GM10266 (cell line): ENCODE data around the gene RASAL3.
"Not testable (repeated sequence)": the region's sequence is repeated elsewhere in the genome, so short reads cannot be mapped to it uniquely, and the experiment has no call there.

Experiments
- DNase-seq: peaks from one replicate; pipeline ENCODE4 v3.0.0; 2012; ENCODE audit errors: extremely low spot score
- TF ChIP-seq, protein P1 (sequence below): IDR thresholded peaks from 2 replicates; pipeline ENCODE4 v1.5.1; 2012; ENCODE audit warnings: mild to moderate bottlenecking, low read depth; ENCODE audit not compliant: control insufficient read depth, insufficient read depth; ENCODE audit errors: missing control alignments

The RASAL3 gene

DNA sequence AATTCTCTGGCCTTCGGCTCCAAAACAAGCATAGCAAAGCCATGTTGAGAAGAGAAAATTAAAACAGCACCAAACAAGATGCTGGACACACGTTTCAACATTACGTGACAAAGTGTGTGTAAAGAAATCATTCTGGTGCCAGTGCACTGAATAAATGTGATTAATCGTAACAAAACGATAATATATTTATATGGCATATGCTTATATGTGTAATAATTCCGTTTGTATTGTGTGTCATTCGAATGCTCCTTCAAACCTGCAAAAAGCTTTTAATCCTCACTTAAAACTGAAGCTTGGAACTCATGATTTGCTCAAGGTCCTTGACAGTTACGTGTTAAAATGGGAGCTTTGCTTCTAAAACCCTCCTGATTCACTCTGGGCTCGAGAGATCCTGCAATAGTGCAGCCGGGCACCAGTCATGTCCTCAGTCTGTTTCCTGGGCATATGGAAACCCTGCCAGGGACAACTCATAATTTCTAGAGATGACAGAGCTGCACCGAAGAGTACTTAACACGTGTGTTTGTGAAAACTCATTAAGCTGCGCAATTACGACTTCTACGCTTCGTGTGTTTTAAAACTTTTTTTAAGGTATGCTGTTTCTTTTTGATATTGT, 44.8 kb downstream of the RASAL3 start:
- DNase-seq, result no peak
- TF ChIP-seq, protein P1, sequence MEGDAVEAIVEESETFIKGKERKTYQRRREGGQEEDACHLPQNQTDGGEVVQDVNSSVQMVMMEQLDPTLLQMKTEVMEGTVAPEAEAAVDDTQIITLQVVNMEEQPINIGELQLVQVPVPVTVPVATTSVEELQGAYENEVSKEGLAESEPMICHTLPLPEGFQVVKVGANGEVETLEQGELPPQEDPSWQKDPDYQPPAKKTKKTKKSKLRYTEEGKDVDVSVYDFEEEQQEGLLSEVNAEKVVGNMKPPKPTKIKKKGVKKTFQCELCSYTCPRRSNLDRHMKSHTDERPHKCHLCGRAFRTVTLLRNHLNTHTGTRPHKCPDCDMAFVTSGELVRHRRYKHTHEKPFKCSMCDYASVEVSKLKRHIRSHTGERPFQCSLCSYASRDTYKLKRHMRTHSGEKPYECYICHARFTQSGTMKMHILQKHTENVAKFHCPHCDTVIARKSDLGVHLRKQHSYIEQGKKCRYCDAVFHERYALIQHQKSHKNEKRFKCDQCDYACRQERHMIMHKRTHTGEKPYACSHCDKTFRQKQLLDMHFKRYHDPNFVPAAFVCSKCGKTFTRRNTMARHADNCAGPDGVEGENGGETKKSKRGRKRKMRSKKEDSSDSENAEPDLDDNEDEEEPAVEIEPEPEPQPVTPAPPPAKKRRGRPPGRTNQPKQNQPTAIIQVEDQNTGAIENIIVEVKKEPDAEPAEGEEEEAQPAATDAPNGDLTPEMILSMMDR, result no peak

DNA sequence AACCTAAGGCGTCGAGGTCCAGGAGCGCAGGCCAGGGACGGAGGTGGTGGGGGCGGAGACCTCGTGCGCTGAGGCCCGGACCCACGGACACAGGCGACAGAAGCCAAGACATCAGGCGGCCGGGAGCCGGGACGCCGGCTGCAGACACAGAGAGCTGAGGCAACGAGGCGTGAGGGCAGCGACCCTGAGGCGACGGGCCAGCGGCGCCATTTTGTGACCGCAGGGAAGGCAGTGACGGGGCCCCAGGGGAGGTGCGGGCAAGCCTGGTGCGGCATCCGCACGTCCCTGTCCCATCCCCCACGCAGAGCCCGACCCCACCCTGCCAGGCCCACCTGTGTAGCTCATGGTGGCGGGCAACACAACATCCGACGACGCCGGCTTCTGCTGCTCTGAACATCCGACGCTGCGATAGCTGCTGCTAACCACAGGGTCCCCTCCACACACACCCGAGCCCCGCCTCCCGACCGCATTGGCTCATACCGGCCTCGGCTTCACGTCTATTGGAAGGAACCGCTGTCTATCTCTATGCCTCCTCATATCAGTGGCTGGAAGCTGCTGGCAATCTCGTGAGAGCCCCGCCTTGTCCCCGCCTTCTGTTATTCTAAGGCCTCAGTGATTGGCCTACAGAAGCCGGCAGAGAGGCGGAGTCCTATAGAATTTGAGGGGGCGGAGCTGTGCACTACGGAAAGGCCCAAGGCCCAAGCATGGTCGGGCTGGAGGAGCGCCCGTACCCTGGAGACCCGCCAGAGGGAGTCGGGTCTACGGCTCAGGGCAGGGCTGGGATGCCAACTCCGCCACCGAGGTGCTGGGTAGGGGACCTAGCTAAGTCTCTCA, 45.5 kb downstream of the RASAL3 start, which contains the start of gene AKAP8L:
Gene AKAP8L, minus strand, starts transcription at position 410 of the 834 bp plus-strand sequence. Its CDS starts 65 bp downstream, at position 345.
- peak; percentile 99 for DNase-seq
- TF ChIP-seq, protein P1, result peak; percentile 82

DNA sequence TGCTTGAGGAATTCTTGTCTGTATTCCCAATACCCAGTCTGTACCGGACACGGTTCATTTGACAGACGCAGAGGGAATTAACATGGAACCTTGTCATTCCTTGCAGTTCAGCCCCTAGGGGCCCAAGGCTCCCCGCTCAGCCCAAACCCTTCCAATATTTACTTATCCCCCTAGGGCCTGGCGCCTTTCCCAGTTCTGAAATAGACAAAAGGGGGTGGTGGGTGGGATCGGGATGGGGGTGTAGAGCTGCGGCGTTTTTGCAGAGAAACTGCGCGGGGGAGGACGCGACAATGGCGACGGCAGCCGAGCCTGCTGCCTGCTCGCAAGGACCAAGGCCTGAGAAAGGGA, 46.1 kb downstream of the RASAL3 start:
- no peak for DNase-seq
- TF ChIP-seq, protein P1, result no peak

DNA sequence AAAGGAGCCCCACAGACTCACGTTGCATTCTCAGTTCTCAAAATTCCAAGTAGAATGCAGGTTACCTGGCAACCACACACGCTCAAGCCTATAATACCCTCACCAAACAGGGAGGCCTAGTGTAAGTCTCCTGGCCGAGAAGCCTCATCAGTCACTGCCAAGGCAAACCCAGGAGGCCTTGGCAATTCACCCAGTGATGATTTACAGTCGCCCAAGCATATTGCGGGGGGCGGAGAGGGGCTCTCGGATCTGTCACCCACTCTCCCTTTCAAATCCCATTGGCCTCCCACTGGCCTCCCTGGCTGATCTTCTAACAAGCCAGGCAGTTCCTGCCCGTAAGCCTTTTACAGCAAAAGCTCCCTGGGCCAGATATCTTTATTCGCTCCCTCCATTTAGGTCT, 46.6 kb downstream of the RASAL3 start:
- TF ChIP-seq, protein P1, result no peak
- no peak for DNase-seq

DNA sequence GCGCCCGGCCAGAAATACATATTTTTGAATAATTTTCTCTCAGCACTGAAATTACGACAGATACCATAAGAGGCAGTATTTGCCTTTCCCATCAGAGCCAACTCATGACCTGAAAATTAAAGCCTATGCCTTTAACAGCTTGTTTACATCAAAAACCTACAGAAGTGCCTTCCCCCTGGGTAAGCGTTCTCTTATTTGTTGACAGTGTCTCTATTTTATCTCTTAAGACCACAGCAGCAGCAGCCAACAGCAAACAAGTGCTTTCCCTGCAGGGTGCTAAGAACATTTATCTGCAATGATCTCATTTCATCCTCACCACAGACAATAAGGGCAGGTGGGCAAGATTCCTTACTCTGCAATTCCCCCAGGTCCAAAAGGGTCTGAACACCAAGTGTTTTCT, 51.5 kb downstream of the RASAL3 start:
- no peak for DNase-seq
- TF ChIP-seq, protein P1, result no peak

DNA sequence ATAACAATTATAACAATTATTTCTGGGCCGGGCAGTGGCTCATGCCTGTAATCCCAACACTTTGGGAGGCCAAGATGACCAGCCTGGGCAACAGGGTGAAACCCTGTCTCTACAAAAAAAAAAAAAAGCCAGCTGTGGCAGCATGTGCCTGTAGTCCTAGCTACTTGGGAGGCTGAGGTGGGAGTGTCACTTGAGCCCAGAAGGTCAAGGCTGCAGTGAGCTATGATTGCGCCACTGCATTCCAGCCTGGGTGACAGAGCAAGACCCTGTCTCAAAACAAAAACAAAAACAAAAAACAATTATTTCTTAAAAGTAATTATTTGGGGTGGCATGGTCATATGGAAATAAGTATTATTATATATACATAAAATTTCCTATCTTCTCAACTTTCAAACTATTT, 53.0 kb downstream of the RASAL3 start:
- DNase-seq, result not testable (repeated sequence)

DNA sequence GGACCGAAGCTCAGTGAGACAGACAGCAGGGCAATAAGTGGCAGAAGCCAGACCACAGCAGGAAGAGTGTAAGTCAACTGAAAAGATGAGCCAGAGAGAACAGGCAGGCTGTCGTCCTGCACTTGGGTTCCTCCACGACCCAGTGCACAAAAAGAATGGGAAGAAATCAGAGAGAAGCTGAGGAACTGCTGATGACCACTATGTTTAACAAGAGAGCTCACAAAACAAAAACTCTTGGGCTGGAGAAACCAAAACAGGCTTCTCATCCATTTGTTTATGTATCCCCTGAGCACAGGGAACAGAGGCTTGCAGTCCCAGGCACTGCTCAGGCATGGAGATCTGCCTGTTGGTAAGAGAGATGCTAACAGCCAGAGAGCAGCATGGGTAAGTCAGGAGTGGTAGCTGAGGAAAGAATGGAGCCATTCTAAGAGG, 59.5 kb downstream of the RASAL3 start:
- no peak for DNase-seq
- TF ChIP-seq, protein P1, result no peak
